Activated CD4-positive, alpha-beta T cell treated with anti-CD3 and anti-CD28 coated beads, Interleukin-10, Interleukin-2, amounts not matched to agents 100 ng/mL and 50 ng/mL, durations not matched to agents 16 hours and 8 hours (primary cell): ENCODE measurements around the gene S100A12.

Experiments used
- DNase-seq: peaks from one replicate; pipeline ENCODE4 v3.0.0-alpha.2; 2020

Gene S100A12

DNA sequence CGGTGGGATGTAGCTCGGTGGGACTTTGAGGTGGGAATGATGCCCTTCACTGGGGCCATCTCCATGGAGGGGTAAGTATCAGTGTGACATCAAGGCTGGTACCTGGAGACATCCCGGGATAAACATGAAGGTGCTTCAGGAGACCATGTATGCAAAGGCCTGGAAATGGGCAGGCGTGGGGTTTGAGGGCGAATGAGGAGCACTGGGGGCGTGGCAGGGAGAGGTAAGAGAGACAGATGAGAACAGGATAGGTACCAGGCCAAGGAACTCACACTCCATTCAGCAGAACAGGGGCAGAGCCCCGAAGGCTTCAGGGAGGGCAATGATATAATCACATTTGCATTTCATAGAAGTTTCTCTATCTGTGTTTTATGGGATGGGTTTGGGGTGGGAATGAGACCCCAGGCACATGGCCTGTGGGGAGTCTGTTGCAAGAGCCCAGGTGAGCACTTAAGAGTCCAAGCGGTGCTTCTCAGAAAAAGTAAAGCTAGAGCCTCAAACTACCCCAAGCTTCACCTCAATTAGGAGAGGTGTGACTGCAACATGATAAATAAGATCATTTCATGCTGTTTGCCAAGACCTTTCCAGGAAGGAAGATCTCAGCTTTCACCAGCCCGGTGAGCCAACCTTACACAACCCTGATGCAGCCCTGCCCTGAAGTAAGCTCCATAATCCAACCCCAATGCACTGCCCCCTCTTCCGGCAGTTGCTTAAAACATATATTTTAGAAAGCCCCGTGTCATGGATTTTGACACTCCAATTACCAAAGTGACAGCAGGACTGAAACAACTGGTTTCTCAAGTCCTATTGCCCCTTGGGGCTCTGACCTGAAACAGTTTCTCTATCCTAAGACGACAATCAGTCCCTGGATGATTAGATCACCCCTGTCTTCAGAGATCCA is 10.4 kb downstream of the S100A12 start:
- no peak for DNase-seq

DNA sequence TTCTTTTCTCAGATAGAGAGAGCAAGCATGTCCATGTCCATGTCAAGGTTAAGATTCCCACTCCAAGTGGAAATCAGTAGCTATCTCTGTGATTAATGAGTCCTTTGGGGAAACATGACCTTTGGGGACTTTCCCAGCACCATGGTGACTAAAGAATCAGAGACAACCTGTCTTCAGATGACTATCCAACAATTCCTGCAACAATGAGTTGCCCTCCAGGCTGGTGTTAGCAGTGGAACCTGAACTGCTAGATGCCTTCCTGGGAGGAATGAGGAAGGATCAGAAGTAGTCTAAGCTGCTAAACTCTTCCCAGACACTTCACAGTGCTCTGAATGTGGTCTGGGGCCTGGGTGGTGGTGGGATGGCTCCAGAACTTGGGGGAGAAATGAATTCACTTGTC is 11.3 kb downstream of the S100A12 start:
- DNase-seq: no peak

DNA sequence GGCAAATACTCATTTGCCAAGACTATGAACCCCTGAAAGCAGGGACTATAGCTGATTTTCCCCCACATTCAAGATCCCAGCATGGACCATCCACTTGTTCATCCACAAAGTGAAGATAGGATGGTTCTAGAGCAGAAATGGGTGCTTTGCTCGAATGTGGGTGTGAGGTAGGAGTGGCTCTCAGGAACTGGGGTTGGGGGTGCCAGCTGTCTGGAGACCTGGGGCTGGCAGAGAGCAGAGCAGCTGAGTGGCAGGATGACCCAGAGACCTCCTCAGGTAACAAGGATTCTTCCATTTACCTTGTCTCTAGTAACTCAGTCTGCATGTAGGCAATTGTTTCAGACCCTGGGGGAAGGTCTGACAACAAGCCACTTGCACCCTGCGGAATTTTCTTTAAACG is 11.8 kb downstream of the S100A12 start:
- DNase-seq: no peak

DNA sequence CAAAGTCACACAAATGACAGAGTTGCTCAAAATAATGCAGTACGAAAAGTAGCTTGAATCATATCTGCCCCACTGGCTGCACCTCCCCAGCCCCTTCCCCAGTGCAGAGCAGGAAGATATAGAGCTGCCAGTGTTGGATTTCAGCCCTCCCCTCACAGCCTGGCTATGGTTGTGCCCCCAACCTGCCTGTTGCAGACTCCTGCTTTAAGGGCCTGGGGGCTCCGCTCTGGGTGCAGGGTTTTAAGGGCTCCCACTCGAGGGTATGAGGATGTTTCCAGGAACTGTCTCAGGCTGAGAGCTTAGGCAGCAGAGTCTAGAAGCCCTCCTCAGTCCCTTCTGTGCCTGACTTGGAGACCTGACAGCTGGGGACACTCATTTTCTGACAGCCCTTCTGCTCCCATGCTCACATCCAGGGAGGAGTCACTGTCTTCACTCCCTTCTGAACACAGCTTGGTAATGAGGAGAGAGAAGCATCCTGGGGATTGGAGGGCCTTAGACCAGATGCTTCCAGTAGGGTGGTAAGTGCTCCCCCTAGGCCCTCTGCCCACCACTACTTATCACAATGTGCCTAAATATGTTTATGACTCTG is 13.1 kb downstream of the S100A12 start:
- no peak for DNase-seq

DNA sequence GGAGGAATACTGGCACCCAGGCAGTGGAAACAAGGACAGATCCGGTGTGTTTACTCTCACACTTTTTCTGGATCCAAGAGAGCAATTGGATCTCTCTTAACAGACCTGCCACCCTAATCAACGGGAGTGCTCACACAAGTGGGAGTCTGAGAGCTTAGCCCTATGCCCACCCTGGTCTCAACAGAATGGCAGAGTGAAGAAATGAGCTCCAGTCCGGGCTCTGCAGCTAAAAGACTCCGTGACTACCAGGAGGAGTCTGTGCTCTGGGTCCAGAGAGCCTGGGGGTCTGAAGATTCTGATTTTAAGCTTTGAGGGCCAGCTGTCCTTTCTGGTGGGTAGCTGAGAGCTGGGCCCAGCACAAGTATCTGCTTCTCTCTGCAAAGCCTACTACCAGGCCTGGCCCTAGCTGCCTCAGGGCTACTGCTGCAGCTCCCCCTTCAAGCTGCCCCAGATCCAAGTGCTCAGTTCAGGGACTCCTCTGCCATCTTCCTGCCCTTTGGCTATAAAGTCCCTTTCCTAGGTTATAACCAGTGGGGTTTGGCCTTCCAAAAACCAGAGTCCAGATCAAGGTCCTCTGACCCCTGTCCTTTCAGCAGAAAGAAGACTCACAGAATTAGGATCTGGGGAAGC is 13.8 kb downstream of the S100A12 start:
- no peak for DNase-seq

DNA sequence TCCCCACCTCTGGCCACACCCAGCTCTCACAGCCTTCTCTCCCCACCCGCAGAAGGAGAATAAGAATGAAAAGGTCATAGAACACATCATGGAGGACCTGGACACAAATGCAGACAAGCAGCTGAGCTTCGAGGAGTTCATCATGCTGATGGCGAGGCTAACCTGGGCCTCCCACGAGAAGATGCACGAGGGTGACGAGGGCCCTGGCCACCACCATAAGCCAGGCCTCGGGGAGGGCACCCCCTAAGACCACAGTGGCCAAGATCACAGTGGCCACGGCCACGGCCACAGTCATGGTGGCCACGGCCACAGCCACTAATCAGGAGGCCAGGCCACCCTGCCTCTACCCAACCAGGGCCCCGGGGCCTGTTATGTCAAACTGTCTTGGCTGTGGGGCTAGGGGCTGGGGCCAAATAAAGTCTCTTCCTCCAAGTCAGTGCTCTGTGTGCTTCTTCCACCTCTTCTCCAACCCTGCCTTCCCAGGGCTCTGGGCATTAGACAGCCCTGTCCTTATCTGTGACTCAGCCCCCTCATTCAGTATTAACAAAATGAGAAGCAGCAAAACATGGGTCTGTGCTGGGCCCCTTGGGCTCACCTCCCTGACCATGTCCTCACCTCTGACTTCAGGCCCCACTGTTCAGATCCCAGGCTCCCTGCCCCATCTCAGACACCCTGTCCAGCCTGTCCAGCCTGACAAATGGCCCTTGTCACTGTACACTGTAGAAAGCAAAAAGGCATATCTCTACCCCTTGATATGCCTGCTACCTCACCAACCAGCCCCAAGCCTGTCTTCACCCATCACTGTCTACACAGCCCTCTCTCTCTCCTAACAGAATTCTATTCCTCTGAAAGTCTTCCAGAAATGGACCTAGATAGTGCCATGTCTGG is 14.6 kb downstream of the S100A12 start:
- DNase-seq: no peak

DNA sequence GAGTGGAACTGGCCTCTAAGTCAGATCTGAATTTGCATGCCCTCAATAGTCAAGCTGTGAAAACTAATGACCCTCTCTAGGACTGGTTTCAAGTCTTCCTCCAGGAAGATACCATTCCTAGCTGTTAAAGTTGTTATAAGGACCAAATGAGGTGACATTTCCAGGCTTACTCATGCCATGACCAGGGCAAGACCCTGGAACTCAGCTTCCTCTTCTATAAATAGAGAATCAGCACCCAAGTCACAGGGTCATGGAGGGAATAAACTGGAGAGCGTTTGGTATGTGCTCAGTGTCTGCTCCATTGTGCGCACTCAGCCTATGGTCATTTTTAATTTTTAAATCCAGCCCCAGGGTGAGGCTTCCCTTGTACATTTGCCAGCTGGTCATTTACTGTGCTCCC is 15.2 kb downstream of the S100A12 start:
- no peak for DNase-seq

DNA sequence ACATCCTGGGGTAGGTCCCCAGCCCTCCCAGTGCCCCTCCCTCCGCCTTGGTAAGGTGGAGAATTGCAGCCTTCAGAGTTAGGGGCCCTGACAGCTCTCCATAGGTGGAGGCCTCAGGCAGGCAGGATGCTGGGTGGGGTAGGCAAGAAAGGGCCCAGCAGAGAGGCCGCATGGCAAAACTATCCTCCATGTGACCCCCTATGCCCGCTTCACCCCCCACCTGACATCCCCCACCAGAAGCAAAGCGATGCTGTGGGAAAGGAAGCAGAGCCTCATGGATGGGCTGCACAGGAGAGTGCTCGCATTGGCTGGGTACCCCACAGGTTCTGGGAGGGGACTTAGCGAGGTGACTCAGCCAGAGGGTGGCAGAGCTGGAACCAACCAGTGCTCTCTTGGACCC is 16.2 kb downstream of the S100A12 start:
- no peak for DNase-seq

DNA sequence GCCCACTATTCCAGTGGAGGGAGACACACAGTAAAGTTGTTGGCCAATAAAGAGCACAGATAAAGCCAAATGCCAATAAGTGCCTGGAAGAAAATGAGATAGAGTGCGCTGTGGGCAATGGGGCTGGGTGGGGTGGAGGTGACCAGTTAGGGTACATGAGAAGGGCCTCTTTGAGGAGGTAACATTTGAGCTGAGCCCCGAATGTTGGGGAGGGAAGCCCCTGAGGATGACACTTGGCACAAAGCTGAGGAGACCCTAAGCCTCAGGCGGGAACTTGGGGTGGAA is 16.8 kb downstream of the S100A12 start:
- DNase-seq: no peak

DNA sequence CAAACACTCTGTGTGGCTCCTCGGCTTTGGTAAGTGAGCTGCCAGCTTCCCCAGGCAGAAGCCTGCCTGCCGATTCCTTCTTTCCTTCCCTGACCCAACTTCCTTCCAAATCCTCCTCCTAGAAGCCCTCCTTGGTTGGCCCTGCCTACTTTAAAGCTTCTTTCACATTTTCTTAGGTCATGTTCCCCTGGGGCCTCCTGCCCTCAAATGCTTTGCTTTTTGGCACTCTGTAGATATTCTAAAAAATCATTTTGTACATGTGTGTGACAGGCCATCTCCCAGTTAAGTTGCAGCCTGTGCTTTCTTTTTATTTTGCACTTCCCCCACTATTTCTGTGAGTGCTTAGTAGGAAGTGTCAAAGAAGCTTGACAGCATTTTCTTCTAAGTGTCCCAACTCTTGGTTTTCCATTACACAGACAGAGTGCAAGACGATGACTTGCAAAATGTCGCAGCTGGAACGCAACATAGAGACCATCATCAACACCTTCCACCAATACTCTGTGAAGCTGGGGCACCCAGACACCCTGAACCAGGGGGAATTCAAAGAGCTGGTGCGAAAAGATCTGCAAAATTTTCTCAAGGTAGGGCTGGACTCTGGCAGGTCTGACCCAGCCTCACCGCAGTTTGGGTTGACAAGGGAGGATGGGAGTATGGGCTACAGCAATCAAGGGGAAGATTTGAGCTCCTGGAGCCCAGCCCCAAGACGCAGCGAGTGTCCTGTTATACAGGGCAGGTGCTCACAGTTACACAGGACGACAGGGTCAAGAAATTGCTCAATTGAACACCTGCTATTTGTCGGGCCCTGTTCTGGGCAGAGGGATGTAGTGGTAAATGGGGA is 17.3 kb downstream of the S100A12 start, which contains the start of gene S100A9:
Gene S100A9, plus strand, starts transcription at position 2 of the 838 bp plus-strand sequence. Its CDS starts 430 bp downstream, at position 432.
- no peak for DNase-seq

DNA sequence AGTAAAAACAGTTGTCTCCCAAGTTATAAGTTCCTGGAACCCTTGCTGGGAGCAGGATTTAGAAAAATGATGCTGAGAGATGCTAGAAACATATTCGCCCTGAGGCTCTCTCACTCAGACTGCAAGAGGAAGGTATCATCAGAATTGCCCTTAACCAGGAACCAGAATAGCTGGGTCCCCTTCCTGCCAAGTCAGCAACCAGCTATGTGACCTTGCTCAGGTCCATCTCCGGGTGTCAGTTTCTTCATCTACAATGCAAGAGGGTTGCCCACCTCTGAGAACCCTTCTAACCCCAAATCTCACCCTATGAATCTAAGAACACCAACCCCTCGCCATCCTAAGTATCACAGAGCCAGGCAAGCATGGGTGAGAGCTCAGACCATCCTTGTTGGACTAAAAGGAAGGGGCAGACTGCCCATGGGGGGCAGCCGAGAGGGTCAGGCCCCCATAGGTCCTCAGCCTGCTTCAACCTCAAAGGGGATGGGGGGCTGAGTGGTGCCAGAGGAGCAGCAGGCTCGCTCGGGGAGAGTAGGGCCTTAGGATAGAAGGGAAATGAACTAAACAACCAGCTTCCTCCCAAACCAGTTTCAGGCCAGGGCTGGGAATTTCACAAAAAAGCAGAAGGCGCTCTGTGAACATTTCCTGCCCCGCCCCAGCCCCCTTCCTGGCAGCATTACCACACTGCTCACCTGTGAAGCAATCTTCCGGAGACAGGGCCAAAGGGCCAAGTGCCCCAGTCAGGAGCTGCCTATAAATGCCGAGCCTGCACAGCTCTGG is 18.2 kb downstream of the S100A12 start:
- no peak for DNase-seq

DNA sequence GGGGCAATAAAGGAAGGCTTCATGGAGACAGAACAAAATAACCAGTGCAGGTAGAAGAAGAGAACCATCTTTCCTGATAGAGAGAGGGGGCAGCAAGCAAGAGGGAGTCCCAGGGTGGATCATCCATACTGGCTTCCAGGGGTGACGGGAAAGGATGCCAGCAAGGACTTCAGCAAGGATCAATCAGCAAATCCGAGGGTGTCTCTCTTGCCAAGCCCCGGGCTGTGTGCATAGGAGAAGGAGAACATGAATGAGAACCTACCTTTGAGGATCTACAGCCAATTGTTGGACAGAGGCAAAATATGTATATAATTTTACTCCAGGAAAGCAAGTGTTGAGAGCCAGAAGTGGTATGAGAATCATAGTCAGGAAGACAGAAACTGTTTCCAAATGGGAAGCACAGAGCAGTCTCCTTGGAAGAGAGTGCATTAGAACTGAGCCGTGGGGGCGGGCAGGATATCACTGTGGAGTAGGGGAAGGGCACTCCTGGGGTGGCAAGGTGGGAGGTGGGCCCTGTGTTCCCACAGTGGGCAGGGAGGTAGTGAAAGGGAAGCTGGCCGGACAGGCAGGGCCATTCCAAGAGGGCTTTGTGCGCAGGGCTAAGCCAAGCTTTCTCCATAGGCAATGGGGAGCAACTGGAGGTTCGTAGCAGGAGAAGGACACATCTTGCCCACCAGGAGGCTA is 18.9 kb downstream of the S100A12 start:
- no peak for DNase-seq

DNA sequence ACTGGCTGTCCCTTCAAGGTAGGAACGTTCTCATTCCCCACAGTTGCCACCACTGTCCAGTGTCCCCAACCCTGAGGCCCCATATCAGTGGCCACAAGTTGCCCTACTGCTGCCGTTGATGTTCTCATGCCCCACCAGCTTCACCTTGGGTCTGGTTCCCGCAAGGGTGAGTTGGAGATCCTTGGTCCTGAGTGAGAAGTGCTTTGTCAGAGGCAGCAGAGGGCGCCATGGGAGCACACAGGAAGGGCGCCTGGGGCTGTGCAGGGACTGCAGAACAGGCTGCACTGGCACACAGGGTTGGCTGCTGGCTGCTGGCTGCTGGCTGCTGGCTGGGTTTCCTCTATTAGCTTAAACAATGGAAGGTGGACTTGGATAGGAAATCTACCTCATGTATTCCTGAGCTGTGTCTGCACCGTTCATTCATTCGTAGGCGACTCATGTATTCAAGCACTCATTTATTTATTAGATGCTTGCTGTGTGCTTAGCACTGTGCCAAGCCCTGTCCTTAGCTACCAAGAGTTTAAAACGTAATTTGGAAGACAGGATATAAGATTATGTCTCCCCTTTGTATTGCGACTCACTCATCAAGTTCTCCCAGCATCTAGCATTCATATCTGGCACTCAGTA is 19.9 kb downstream of the S100A12 start:
- peak; percentile 72 for DNase-seq

DNA sequence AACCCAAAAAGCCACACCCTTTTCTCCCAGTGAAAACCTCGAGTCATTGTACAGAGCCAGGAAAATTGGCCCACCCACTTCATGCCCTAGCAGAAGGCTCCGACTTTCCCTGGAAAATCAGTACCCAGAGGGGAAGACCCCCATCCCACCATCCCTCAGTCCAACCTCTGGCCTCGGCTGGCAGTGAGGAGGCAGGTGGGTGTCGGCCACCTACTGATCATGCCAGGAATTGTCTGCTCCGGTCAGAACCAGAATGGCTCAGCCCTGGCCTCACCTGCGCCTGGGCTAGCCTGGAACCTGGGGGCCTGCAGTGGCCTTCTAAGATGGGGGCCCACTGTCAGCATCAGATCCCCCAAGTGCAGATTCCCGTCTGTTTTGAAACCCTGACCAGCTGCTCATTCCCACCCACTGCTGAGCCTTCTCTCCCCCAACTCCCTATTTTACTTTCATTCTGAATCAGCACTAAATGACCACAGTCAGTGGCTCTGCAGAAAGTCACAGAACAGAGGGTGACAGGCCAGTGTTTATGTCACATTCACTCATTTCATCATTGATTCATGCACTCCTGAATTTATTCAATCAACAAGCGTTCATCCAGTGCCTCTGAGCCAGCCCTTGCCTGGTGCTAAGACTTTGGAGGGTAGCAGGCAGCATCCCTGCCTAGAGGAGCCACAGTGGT is 20.8 kb downstream of the S100A12 start:
- no peak for DNase-seq

DNA sequence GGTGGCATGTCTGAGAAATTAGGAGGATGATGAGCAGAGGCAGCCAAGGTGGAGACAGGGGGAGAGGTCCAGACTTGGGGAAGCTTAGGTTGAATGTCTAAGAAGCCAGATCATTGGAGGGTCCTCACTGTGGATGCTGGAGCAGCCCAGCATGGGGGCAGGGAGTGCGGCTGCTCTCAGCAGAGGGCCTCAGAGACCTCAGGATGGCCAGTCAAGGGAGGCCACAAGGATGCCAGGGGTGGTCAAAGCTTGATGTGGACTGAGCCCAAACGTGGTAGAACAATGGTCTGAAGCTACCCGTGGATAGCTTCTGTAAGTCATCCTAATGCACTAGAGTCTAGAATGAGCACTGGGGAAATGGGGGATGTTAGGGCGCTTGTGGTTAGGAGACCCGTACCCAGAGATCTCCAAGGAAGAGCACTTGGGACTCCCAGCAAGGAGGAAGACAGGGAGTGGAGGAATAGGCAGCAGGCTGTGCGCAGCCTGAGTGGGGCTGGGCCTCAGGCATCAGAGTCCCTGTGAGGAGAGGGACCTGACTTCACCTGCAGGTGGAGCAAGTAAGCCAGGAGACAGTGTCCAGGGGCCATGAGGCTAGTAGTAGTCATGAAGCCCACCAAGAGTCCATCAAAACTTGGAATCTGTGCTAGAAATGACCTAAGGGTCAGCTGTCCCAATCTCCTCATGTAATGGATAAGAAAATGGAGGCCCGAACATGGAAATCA is 22.0 kb downstream of the S100A12 start:
- DNase-seq: peak; percentile 10

DNA sequence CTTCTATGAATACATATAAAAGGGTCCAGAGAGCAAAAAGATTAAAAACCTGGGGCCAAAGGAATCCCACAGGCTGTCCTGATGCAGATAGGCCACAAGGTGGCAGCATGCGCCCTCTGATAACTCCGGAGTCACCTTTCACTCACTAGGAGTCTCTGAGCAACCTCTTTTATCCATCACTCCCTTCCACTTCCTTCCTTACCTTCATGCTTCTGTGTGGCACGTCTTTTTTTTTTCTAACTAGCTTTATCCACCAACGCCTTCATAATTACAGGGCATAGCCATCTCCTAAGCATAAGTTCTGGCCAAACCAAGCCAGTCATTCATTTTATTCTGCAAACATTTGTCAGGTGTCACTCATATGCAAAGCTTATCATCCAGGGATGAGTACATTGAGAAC is 22.9 kb downstream of the S100A12 start:
- DNase-seq: peak; percentile 72

DNA sequence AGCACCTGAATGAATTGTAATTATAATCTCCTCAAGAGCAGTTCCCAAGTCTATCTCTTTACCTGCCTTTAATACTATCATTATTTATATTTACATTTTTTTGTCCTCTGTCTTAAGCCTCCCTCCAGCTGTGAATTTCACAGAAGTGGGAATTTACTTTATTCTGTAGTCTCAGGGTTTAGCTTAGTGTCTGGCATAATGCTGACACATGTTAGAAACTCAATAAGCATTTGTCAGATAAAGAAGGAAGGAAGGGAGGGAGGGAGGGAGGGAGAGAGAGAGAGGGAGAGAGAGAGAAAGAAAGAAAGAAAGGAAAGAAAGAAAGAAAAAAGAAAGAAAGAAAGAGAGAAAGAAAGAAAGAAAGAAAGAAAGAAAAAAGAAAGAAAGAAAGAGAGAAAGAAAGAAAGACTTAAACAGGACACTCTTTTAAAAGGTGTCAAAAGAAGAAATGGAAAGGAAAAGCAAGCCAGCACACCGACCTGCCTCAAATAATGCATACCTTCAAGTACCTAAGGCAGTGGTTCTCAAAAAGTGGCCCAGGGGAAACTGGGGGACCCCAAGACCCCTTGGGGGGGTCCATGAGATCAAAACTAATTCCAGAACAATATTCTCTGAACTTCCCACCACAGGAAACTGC is 25.0 kb downstream of the S100A12 start:
- DNase-seq: no peak
